ENCODE data around the gene BSN.

The BSN gene

DNA sequence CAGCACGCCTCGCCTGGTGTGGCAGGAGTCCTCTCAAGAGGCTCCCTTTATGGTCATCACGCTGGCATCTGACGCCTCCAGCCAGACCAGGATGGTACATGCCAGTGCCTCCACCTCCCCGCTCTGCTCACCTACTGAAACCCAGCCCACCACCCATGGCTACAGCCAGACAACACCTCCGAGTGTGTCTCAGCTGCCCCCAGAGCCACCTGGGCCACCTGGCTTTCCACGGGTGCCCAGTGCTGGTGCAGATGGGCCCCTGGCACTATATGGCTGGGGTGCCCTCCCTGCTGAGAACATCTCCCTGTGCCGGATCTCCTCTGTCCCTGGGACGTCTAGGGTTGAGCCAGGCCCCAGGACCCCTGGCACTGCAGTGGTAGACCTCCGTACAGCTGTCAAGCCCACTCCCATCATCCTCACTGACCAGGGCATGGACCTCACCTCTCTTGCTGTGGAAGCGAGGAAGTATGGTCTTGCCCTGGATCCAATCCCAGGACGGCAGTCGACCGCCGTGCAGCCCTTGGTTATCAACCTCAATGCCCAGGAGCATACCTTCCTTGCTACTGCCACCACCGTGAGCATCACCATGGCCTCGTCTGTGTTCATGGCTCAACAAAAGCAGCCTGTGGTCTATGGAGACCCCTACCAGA is 100.0 kb downstream of the BSN start:
- Histone ChIP-seq H3K27me3 (ENCODE audit: insufficient read depth, low read depth) (no peaks in the 10 kb centered on the region), H3K9ac (no peak overlapping the region), H2AFZ (ENCODE audit: low read depth) (no peak overlapping the region), H3K79me2 (ENCODE audit: insufficient read depth, low read depth) (no peaks in the 10 kb centered on the region), H3K27ac (no peak overlapping the region), H3K4me1 (ENCODE audit: low read depth, poor library complexity, severe bottlenecking) (peaks cover 7% of the 10 kb centered on the region), H4K20me1 (ENCODE audit: insufficient read depth) (no peaks in the 10 kb centered on the region), H3K4me3 (IDR thresholded peaks at IDR 0.05; ENCODE audit: insufficient read depth, low read depth, low read length) (no peak overlapping the region), H3K36me3 (ENCODE audit: insufficient read depth) (no peaks in the 10 kb centered on the region), H3K4me2 (no peak overlapping the region)
- TF ChIP-seq, protein P1, sequence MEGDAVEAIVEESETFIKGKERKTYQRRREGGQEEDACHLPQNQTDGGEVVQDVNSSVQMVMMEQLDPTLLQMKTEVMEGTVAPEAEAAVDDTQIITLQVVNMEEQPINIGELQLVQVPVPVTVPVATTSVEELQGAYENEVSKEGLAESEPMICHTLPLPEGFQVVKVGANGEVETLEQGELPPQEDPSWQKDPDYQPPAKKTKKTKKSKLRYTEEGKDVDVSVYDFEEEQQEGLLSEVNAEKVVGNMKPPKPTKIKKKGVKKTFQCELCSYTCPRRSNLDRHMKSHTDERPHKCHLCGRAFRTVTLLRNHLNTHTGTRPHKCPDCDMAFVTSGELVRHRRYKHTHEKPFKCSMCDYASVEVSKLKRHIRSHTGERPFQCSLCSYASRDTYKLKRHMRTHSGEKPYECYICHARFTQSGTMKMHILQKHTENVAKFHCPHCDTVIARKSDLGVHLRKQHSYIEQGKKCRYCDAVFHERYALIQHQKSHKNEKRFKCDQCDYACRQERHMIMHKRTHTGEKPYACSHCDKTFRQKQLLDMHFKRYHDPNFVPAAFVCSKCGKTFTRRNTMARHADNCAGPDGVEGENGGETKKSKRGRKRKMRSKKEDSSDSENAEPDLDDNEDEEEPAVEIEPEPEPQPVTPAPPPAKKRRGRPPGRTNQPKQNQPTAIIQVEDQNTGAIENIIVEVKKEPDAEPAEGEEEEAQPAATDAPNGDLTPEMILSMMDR (conservative IDR thresholded peaks at IDR 0.05; ENCODE audit: low read depth, low read length), result no peak

DNA sequence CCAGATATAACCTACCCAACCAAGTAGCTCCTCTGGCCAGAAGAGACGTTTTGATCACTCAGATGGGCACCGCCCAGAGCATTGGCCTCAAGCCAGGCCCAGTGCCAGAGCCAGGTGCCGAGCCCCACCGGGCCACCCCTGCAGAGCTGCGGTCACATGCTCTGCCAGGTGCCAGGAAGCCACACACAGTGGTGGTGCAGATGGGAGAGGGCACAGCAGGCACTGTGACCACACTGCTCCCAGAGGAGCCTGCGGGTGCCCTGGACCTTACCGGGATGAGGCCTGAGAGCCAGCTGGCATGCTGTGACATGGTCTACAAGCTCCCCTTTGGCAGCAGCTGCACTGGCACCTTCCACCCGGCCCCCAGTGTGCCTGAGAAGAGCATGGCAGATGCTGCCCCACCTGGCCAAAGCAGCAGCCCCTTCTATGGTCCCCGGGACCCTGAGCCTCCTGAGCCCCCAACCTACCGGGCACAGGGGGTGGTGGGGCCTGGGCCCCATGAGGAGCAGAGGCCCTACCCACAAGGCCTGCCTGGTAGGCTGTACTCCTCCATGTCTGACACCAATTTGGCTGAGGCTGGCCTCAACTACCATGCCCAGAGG is 100.8 kb downstream of the BSN start:
- TF ChIP-seq, protein P1 (conservative IDR thresholded peaks at IDR 0.05; ENCODE audit: low read depth, low read length), result no peak
- Histone ChIP-seq H3K9ac (no peak overlapping the region), H3K36me3 (ENCODE audit: insufficient read depth) (no peaks in the 10 kb centered on the region), H4K20me1 (ENCODE audit: insufficient read depth) (no peaks in the 10 kb centered on the region), H2AFZ (ENCODE audit: low read depth) (no peak overlapping the region), H3K4me1 (ENCODE audit: low read depth, poor library complexity, severe bottlenecking) (peaks cover 7% of the 10 kb centered on the region), H3K27me3 (ENCODE audit: insufficient read depth, low read depth) (no peaks in the 10 kb centered on the region), H3K27ac (no peak overlapping the region), H3K4me3 (IDR thresholded peaks at IDR 0.05; ENCODE audit: insufficient read depth, low read depth, low read length) (no peak overlapping the region), H3K79me2 (ENCODE audit: insufficient read depth, low read depth) (no peaks in the 10 kb centered on the region), H3K4me2 (no peak overlapping the region)

DNA sequence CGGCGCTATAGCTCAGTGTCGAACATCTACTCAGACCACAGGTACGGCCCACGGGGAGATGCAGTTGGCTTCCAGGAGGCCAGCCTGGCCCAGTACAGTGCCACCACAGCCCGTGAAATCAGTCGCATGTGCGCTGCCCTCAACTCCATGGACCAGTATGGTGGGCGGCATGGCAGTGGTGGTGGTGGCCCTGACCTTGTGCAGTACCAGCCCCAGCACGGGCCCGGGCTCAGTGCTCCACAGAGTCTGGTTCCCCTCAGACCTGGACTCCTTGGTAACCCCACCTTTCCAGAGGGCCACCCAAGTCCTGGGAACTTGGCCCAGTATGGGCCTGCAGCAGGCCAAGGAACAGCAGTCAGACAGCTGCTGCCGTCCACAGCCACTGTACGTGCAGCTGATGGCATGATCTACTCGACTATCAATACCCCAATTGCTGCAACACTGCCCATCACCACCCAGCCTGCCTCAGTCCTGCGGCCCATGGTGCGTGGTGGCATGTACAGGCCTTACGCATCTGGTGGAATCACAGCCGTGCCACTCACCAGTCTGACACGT is 101.5 kb downstream of the BSN start:
- H3K27me3 ChIP-seq (ENCODE audit: insufficient read depth, low read depth), result no peaks in the 10 kb centered on the region
- H4K20me1 ChIP-seq (ENCODE audit: insufficient read depth), result no peaks in the 10 kb centered on the region
- peaks cover 7% of the 10 kb centered on the region for H3K4me1 ChIP-seq (ENCODE audit: low read depth, poor library complexity, severe bottlenecking)
- H3K79me2 ChIP-seq (ENCODE audit: insufficient read depth, low read depth), result no peaks in the 10 kb centered on the region
- H3K27ac ChIP-seq, result no peak overlapping the region
- no peak overlapping the region for H3K4me2 ChIP-seq
- H3K4me3 ChIP-seq (IDR thresholded peaks at IDR 0.05; ENCODE audit: insufficient read depth, low read depth, low read length), result no peak overlapping the region
- no peaks in the 10 kb centered on the region for H3K36me3 ChIP-seq (ENCODE audit: insufficient read depth)
- TF ChIP-seq, protein P1 (conservative IDR thresholded peaks at IDR 0.05; ENCODE audit: low read depth, low read length), result no peak
- no peak overlapping the region for H2AFZ ChIP-seq (ENCODE audit: low read depth)
- no peak overlapping the region for H3K9ac ChIP-seq

DNA sequence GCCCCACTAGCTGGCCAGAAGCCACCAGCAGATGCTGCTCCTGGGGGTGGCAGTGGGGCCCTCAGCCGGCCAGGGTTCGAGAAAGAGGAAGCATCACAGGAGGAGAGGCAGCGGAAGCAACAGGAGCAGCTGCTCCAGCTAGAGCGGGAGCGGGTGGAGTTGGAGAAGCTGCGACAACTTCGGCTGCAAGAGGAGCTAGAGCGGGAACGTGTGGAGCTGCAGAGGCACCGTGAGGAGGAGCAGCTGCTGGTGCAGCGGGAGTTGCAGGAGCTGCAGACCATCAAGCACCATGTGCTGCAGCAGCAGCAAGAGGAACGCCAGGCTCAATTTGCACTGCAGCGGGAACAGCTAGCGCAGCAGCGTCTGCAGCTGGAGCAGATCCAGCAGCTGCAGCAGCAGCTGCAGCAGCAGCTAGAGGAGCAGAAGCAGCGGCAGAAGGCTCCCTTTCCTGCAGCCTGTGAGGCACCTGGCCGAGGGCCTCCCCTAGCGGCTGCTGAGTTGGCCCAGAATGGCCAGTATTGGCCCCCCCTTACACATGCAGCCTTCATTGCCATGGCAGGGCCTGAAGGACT is 102.3 kb downstream of the BSN start:
- Histone ChIP-seq H4K20me1 (ENCODE audit: insufficient read depth) (no peaks in the 10 kb centered on the region), H3K27me3 (ENCODE audit: insufficient read depth, low read depth) (no peaks in the 10 kb centered on the region), H3K4me2 (no peak overlapping the region), H3K79me2 (ENCODE audit: insufficient read depth, low read depth) (no peaks in the 10 kb centered on the region), H3K9ac (no peak overlapping the region), H3K27ac (no peak overlapping the region), H3K4me3 (IDR thresholded peaks at IDR 0.05; ENCODE audit: insufficient read depth, low read depth, low read length) (no peak overlapping the region), H3K36me3 (ENCODE audit: insufficient read depth) (no peaks in the 10 kb centered on the region), H2AFZ (ENCODE audit: low read depth) (no peak overlapping the region), H3K4me1 (ENCODE audit: low read depth, poor library complexity, severe bottlenecking) (peaks cover 7% of the 10 kb centered on the region)
- TF ChIP-seq, protein P1 (conservative IDR thresholded peaks at IDR 0.05; ENCODE audit: low read depth, low read length), result no peak

All from KMS-11 (cell line).